Osteoblast (primary cell): ENCODE measurements around the gene CD7. TPM values are rescaled to one million over a fixed set of nuclear protein-coding genes. Genes with fewer than 3 reads are reported as not detected.
A peak's percentile ranks its signal among the peaks of the same experiment; 100 is the strongest.

Experiments used
- DNase-seq: peaks from one replicate; pipeline ENCODE4 v3.0.0; 2011; ENCODE audit warnings: low spot score, mixed read lengths; ENCODE audit not compliant: insufficient read length; ENCODE audit errors: missing footprints
- H2AFZ ChIP-seq: 2 replicates; pipeline ENCODE4 v1.6.0; 2011; ENCODE audit warnings: mild to moderate bottlenecking, low read length
- H3K27ac ChIP-seq: 2 replicates; pipeline ENCODE4 v1.5.1; 2011; ENCODE audit warnings: mild to moderate bottlenecking, low read depth, low read length, moderate library complexity
- H3K27me3 ChIP-seq: 2 replicates; pipeline ENCODE4 v1.6.0; 2012; ENCODE audit warnings: mild to moderate bottlenecking, control low read depth, inconsistent platforms, low read length, moderate library complexity; ENCODE audit not compliant: insufficient read depth
- H3K36me3 ChIP-seq: 2 replicates; pipeline ENCODE4 v1.5.1; 2011; ENCODE audit warnings: mild to moderate bottlenecking, low read length, control low read depth, moderate library complexity; ENCODE audit not compliant: insufficient read depth
- H3K4me1 ChIP-seq: 2 replicates; pipeline ENCODE4 v1.5.1; 2011; ENCODE audit warnings: mild to moderate bottlenecking, low read length, control low read depth, moderate library complexity; ENCODE audit not compliant: insufficient read depth
- H3K4me2 ChIP-seq: 2 replicates; pipeline ENCODE4 v1.6.0; 2011; ENCODE audit warnings: mild to moderate bottlenecking, low read length; ENCODE audit not compliant: insufficient read depth
- H3K4me3 ChIP-seq: fragments of 200-600 bp; sonication (generic); 3 replicates; pipeline ENCODE4 v1.5.1; 2012; ENCODE audit warnings: mild to moderate bottlenecking, low read length, inconsistent platforms; ENCODE audit not compliant: insufficient read depth
- H3K79me2 ChIP-seq: 2 replicates; pipeline ENCODE4 v1.6.0; 2012; ENCODE audit warnings: mild to moderate bottlenecking, low read length, control low read depth, inconsistent platforms; ENCODE audit not compliant: insufficient read depth
- H3K9me3 ChIP-seq: 2 replicates; pipeline ENCODE4 v1.5.1; 2011; ENCODE audit warnings: low read depth, low read length, control low read depth
- H4K20me1 ChIP-seq: 2 replicates; pipeline ENCODE4 v1.6.0; 2012; ENCODE audit warnings: mild to moderate bottlenecking, low read length, control low read depth; ENCODE audit not compliant: insufficient read depth
- total RNA-seq: library from RNA; depleted of rRNA; stranded (reverse); fragments of >200 nt; gene quantifications from 2 replicates; pipeline ENCODE4 v1.2.3, GENCODE V29; 2012
- TF ChIP-seq, protein P1 (sequence below): IDR thresholded peaks from 2 replicates; pipeline ENCODE4 v1.5.1; 2011; ENCODE audit warnings: mild to moderate bottlenecking, low read depth, low read length, moderate library complexity; ENCODE audit errors: extremely low read depth

Gene CD7
- total RNA-seq, 1 donor, result not detected

DNA sequence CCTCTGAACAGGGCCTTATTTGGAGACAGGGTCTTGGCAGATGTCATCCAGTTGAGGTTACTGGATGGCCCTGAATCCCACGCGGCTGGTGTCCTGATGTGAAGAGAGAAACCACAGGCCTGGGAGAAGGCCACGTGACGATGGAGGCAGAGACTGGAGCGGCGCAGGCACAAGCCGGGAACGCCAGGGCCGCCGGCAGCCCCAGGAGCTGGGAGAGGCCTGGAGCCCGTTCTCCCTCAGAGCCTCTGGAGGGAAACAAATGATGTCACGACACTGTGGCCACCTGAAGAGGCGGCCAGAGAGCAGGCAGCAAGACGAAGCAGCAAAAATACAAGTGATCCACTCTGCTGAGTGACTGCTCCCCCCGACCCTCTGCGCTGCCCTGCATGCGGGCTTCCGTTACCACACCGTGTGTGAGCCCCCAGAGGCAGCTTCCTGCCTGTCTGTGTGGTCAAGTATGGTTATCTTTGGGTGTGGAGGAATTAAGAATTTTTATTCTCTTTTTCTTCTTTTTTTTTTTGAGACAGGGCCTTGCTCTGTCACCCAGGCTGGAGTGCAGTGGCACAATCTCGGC is 11.6 kb downstream of the CD7 start:
- TF ChIP-seq, protein P1, sequence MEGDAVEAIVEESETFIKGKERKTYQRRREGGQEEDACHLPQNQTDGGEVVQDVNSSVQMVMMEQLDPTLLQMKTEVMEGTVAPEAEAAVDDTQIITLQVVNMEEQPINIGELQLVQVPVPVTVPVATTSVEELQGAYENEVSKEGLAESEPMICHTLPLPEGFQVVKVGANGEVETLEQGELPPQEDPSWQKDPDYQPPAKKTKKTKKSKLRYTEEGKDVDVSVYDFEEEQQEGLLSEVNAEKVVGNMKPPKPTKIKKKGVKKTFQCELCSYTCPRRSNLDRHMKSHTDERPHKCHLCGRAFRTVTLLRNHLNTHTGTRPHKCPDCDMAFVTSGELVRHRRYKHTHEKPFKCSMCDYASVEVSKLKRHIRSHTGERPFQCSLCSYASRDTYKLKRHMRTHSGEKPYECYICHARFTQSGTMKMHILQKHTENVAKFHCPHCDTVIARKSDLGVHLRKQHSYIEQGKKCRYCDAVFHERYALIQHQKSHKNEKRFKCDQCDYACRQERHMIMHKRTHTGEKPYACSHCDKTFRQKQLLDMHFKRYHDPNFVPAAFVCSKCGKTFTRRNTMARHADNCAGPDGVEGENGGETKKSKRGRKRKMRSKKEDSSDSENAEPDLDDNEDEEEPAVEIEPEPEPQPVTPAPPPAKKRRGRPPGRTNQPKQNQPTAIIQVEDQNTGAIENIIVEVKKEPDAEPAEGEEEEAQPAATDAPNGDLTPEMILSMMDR, result no peak
- Histone ChIP-seq H3K4me2 (no peak overlapping the region), H4K20me1 (no peaks in the 10 kb centered on the region), H3K36me3 (no peaks in the 10 kb centered on the region), H3K9me3 (no peaks in the 10 kb centered on the region), H3K4me1 (no peaks in the 10 kb centered on the region), H3K79me2 (no peaks in the 10 kb centered on the region), H3K27me3 (peaks cover 20% of the 10 kb centered on the region), H2AFZ (peak overlapping the region; percentile 35), H3K4me3 (no peak overlapping the region), H3K27ac (no peak overlapping the region)
- DNase-seq, result no peak

DNA sequence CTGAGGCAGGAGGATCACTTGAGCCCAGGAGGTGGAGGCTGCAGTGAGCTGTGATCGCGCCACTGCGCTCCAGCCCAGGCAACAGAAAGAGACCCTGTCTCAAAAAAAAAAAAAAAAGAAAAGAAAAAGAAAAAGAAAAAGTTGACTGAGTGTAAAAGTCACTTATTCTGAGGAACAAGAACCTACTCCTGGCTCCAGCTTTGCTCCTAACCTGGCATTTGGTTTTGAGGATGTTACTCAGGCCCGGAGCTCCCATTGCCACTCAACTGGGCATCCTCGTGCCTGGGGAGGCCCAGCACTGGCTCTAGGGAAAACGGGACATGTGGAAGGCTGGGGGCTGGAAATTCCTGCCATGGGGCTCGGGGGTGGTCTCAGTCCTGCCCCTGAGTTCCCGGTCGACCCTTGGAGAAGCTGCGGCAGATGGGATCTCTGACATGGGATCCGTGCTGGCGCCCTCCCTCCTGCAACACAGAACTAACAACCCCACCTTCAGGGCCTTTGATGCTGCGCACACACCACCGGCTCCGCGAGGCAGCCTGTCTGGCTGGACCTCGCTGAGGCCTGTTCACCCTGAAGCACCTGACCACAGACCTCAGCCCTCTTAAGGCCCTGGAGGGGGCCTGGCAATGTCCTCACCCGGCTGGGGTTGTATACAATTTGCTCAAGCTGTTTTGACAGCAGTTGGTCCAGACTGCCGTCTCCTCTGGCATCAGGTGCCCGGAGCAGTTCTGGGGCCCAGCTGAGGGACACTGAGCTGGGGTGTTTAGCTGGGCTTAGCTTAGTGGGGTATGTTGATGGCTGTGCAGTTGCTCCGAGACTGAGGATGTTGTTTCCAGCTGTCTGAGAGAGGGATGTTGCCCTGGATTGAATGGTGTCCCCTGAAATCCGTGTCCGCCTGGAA is 12.3 kb downstream of the CD7 start:
- Histone ChIP-seq H3K27me3 (peaks cover 15% of the 10 kb centered on the region), H4K20me1 (no peaks in the 10 kb centered on the region), H3K9me3 (no peaks in the 10 kb centered on the region), H3K4me3 (no peak overlapping the region), H3K79me2 (no peaks in the 10 kb centered on the region), H3K4me2 (no peak overlapping the region), H2AFZ (peak overlapping the region; percentile 1), H3K36me3 (no peaks in the 10 kb centered on the region), H3K27ac (no peak overlapping the region), H3K4me1 (no peaks in the 10 kb centered on the region)
- TF ChIP-seq, protein P1, result no peak
- DNase-seq, result no peak

DNA sequence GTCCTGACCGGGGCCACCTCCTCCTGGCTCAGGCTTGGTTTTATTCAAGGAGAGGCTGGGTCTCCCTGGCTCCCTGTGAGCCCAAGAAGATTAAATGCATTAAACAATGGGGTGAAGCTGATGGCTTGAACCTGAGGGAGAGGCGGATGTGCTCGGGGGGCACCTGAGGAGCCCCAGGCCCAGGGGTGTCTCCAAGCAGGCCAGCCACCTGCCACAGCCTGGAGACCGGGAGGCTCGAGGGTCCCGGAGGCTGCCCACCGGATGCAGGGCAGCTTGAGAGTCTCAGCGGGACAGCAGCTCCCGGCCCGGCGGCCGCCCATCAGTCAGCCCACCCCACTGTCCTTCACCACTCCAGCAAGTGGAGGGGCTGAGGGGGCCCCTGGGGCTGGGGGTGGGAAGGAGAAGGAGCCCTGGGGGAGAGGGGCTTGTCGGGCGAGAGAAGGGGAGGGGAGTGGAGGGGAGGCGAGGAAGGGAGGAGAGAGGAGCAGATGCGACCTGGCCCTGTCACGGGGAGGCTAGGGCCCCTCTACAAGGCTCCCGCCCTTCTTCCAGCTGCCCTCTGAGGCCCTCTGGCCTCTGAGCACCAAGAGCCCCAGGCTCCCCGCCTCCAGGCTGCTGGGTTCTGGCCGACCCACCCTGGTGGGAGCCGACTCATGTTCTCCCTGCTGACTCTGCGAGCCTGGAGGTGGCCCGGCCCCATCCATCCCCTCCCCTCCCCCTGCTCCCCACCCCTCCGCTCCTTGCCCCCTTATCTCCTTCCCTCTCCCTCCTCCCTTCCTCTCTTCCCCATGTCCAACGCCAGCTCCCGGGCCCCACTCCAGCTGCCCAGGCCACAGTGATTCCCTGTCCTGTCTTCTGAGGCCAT is 13.2 kb downstream of the CD7 start:
- no peak for DNase-seq
- Histone ChIP-seq H3K4me2 (no peak overlapping the region), H2AFZ (no peak overlapping the region), H3K4me3 (no peak overlapping the region), H3K79me2 (no peaks in the 10 kb centered on the region), H3K4me1 (no peaks in the 10 kb centered on the region), H4K20me1 (no peaks in the 10 kb centered on the region), H3K27me3 (peaks cover 8% of the 10 kb centered on the region), H3K36me3 (no peaks in the 10 kb centered on the region), H3K9me3 (no peaks in the 10 kb centered on the region), H3K27ac (no peak overlapping the region)
- TF ChIP-seq, protein P1, result no peak
